C4-2B (cell line): Measurements from ENCODE around the gene CRYZL1.

Experiments used
- CTCF ChIP-seq: fragments of 450-650 bp; conservative IDR thresholded peaks from 2 replicates; pipeline ENCODE4 v1.5.1; 2017; ENCODE audit warnings: mild to moderate bottlenecking
- ZFX ChIP-seq: fragments of 450-650 bp; IDR thresholded peaks from 2 replicates; pipeline ENCODE4 v1.6.1; 2017

GRCh38 chr21:33688353-33688752 lies 46.8 kb upstream of the CRYZL1 start:
- TF ChIP-seq CTCF (no peak), ZFX (no peak)
